ENCODE measurements around the gene ABCC11.

GRCh38 chr16:48269011-48269410, 21.7 kb upstream of the ABCC11 start:
- TF ChIP-seq, protein P1, sequence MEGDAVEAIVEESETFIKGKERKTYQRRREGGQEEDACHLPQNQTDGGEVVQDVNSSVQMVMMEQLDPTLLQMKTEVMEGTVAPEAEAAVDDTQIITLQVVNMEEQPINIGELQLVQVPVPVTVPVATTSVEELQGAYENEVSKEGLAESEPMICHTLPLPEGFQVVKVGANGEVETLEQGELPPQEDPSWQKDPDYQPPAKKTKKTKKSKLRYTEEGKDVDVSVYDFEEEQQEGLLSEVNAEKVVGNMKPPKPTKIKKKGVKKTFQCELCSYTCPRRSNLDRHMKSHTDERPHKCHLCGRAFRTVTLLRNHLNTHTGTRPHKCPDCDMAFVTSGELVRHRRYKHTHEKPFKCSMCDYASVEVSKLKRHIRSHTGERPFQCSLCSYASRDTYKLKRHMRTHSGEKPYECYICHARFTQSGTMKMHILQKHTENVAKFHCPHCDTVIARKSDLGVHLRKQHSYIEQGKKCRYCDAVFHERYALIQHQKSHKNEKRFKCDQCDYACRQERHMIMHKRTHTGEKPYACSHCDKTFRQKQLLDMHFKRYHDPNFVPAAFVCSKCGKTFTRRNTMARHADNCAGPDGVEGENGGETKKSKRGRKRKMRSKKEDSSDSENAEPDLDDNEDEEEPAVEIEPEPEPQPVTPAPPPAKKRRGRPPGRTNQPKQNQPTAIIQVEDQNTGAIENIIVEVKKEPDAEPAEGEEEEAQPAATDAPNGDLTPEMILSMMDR (IDR thresholded peaks at IDR 0.05): no peak
- TF ChIP-seq POLR2A (IDR thresholded peaks at IDR 0.05): no peak
